H1 (cell line): ENCODE results near the gene YY1AP1. TPM values are rescaled to one million over a fixed set of nuclear protein-coding genes. Genes with fewer than 3 reads are reported as not detected.

Source experiments
- CTCF ChIA-PET: fragments of 300-600 bp; sonication (Branson Sonifier 250); formaldehyde crosslinking; loops from one replicate; lab custom pipeline; 2021; ENCODE audit not compliant: partially characterized antibody; lab: Charles Lee
- POLR2A ChIA-PET: fragments of 300-600 bp; sonication (Branson Sonifier 250); formaldehyde crosslinking; loops from one replicate; lab custom pipeline; 2021; ENCODE audit warnings: inconsistent platforms; ENCODE audit not compliant: partially characterized antibody; lab: Charles Lee
- DNase-seq, 2 experiments: peaks; one replicate each; pipeline versions ENCODE4 v3.0.0 to v3.0.0-alpha.2; 2010 to 2022; ENCODE audit warnings: low spot score in 2 of 2, low read depth in 1 of 2, mixed read lengths in 1 of 2
- FAIRE-seq: peaks from 2 replicates; lab custom pipeline; 2011; peaks lifted over from hg19 to GRCh38; lab: Jason Lieb, UNC
- H2AFZ ChIP-seq: 2 replicates; pipeline ENCODE4 v1.8.1; 2012; ENCODE audit warnings: low read length, inconsistent platforms
- H2AK5ac ChIP-seq: 2 replicates; pipeline ENCODE4 v1.6.1; 2013; ENCODE audit warnings: low read depth, low read length
- H2BK120ac ChIP-seq: replicated peaks from 2 replicates; pipeline ENCODE3; 2013; ENCODE audit warnings: low read depth, low read length, inconsistent platforms
- H2BK12ac ChIP-seq: 2 replicates; pipeline ENCODE4 v1.6.1; 2013; ENCODE audit warnings: low read depth, low read length
- H2BK15ac ChIP-seq: 2 replicates; pipeline ENCODE4 v1.6.1; 2013; ENCODE audit warnings: low read length
- H2BK20ac ChIP-seq: 2 replicates; pipeline ENCODE4 v1.6.1; 2013; ENCODE audit warnings: low read length
- H2BK5ac ChIP-seq: 2 replicates; pipeline ENCODE4 v1.6.1; 2013; ENCODE audit warnings: low read depth, low read length
- H3K14ac ChIP-seq: 2 replicates; pipeline ENCODE4 v1.6.1; 2013; ENCODE audit warnings: inconsistent platforms; ENCODE audit not compliant: insufficient read length
- H3K18ac ChIP-seq: 2 replicates; pipeline ENCODE4 v1.6.1; 2013; ENCODE audit warnings: low read length; ENCODE audit errors: extremely low read depth
- H3K23ac ChIP-seq: 2 replicates; pipeline ENCODE4 v1.6.1; 2013; ENCODE audit warnings: inconsistent platforms; ENCODE audit not compliant: insufficient read length
- H3K23me2 ChIP-seq: 2 replicates; pipeline ENCODE4 v1.6.1; 2013; ENCODE audit warnings: low read depth, low read length
- H3K27ac ChIP-seq: 2 replicates; pipeline ENCODE4 v1.6.1; 2011; ENCODE audit warnings: low read depth, low read length, inconsistent platforms
- H3K27me3 ChIP-seq, 4 experiments: replicated peaks in 1 of 4; 1 replicate in 1 of 4; 2 replicates in 3 of 4; pipeline versions ENCODE4 v1.6.1 to v1.8.1; 2011 to 2013; ENCODE audit warnings: low read length in 3 of 4, mild to moderate bottlenecking in 3 of 4, inconsistent platforms in 2 of 4, mixed read lengths in 2 of 4, moderate library complexity in 1 of 4; ENCODE audit not compliant: control insufficient read depth in 3 of 4, insufficient read depth in 3 of 4; ENCODE audit errors: extremely low read depth in 1 of 4
- H3K36me3 ChIP-seq, 4 experiments: 2 replicates each; pipeline versions ENCODE4 v1.6.1 to v1.8.1; 2011 to 2013; ENCODE audit warnings: mild to moderate bottlenecking in 4 of 4, low read length in 3 of 4, moderate library complexity in 2 of 4, control low read depth in 1 of 4, inconsistent platforms in 1 of 4; ENCODE audit not compliant: insufficient read depth in 4 of 4, control insufficient read depth in 2 of 4
- H3K4ac ChIP-seq: replicated peaks from 2 replicates; pipeline ENCODE3; 2013; ENCODE audit warnings: low read length, low read depth, mixed read lengths, inconsistent platforms; ENCODE audit not compliant: insufficient read length
- H3K4me1 ChIP-seq, 4 experiments: replicated peaks in 1 of 4; 1 replicate in 1 of 4; 2 replicates in 3 of 4; pipeline versions ENCODE4 v1.6.1 to v1.8.1; 2011 to 2013; ENCODE audit warnings: low read length in 3 of 4, inconsistent platforms in 2 of 4, mixed read lengths in 1 of 4; ENCODE audit not compliant: insufficient read depth in 4 of 4, control insufficient read depth in 3 of 4
- H3K4me2 ChIP-seq, 2 experiments: 2 replicates each; pipeline versions ENCODE4 v1.6.1 to v1.8.1; 2011 to 2013; ENCODE audit warnings: low read depth in 2 of 2, low read length in 2 of 2, control low read depth in 1 of 2, inconsistent platforms in 1 of 2, mild to moderate bottlenecking in 1 of 2; ENCODE audit not compliant: insufficient read depth in 1 of 2
- H3K4me3 ChIP-seq, 4 experiments: fragments of 200-600, 300-600 bp in 1 of 4; sonication (generic), shearing (Covaris generic), sonication (Bioruptor Twin) in 1 of 4; 2 replicates each; pipeline versions ENCODE4 v1.5.1 to v1.8.1; 2011 to 2016; ENCODE audit warnings: low read length in 4 of 4, low read depth in 3 of 4, control low read depth in 2 of 4, inconsistent platforms in 2 of 4, mild to moderate bottlenecking in 2 of 4, mixed read lengths in 1 of 4, moderate library complexity in 1 of 4; ENCODE audit not compliant: insufficient read depth in 2 of 4; ENCODE audit errors: extremely low read depth in 1 of 4
- H3K56ac ChIP-seq: replicated peaks from 2 replicates; pipeline ENCODE3; 2013; ENCODE audit warnings: low read depth, mild to moderate bottlenecking, mixed read lengths, low read length, inconsistent platforms; ENCODE audit not compliant: insufficient read length
- H3K79me1 ChIP-seq: 2 replicates; pipeline ENCODE4 v1.6.1; 2013; ENCODE audit warnings: low read depth, low read length, control low read depth
- H3K79me2 ChIP-seq, 2 experiments: 2 replicates each; pipeline versions ENCODE4 v1.6.1 to v1.8.1; 2012 to 2013; ENCODE audit warnings: low read length in 2 of 2, mild to moderate bottlenecking in 2 of 2, inconsistent platforms in 1 of 2; ENCODE audit not compliant: insufficient read depth in 2 of 2, control insufficient read depth in 1 of 2
- H3K9ac ChIP-seq, 4 experiments: replicated peaks in 1 of 4; 1 replicate in 1 of 4; 2 replicates in 3 of 4; pipeline versions ENCODE4 v1.6.1 to v1.8.1; 2011 to 2013; ENCODE audit warnings: low read depth in 3 of 4, low read length in 3 of 4, control low read depth in 2 of 4, mild to moderate bottlenecking in 2 of 4, moderate library complexity in 2 of 4, inconsistent platforms in 1 of 4; ENCODE audit errors: extremely low read depth in 1 of 4
- H3K9me3 ChIP-seq, 2 experiments: 2 replicates each; pipeline versions ENCODE4 v1.6.1 to v1.8.1; 2012 to 2013; ENCODE audit warnings: mild to moderate bottlenecking in 2 of 2, moderate library complexity in 2 of 2, control low read depth in 1 of 2, inconsistent platforms in 1 of 2, low read depth in 1 of 2, low read length in 1 of 2, mixed read lengths in 1 of 2; ENCODE audit not compliant: insufficient read depth in 2 of 2
- H4K20me1 ChIP-seq, 2 experiments: replicated peaks in 1 of 2; 2 replicates each; pipeline versions ENCODE3 to v1.8.1; 2011 to 2013; ENCODE audit warnings: inconsistent platforms in 2 of 2, low read length in 2 of 2, mild to moderate bottlenecking in 1 of 2; ENCODE audit not compliant: insufficient read depth in 2 of 2, control insufficient read depth in 1 of 2
- H4K5ac ChIP-seq: 2 replicates; pipeline ENCODE4 v1.6.1; 2013; ENCODE audit warnings: low read length, low read depth, mixed read lengths, inconsistent platforms; ENCODE audit not compliant: insufficient read length
- H4K8ac ChIP-seq: 2 replicates; pipeline ENCODE4 v1.8.0; 2013; ENCODE audit warnings: mild to moderate bottlenecking, moderate library complexity, low read length, inconsistent platforms; ENCODE audit not compliant: insufficient read depth; ENCODE audit errors: extremely low read depth
- H4K91ac ChIP-seq: replicated peaks from 2 replicates; pipeline ENCODE3; 2013; ENCODE audit warnings: low read length, mixed read lengths, inconsistent platforms; ENCODE audit not compliant: insufficient read length
- KDM1A ChIP-seq: fragments of 200-600, 300-600 bp; sonication (generic); IDR thresholded peaks from 2 replicates; pipeline ENCODE4 v1.7.1; 2016; ENCODE audit warnings: mild to moderate bottlenecking, low read length, borderline replicate concordance
- POLR2AphosphoS5 ChIP-seq: IDR thresholded peaks from 2 replicates; pipeline ENCODE4 v1.6.1; 2011; ENCODE audit warnings: low read depth, low read length
- TAF1 ChIP-seq: IDR thresholded peaks from 2 replicates; pipeline ENCODE4 v1.6.1; 2011; ENCODE audit warnings: mild to moderate bottlenecking, low read depth, low read length
- WGBS, 2 experiments: shearing (Covaris generic) in 1 of 2; methylation state at CpG; one replicate each; pipeline versions ENCODE4 v1.1.6 to v1.1.7; 2013 to 2015; ENCODE audit warnings: low lambda C conversion rate in 2 of 2, mixed read lengths in 2 of 2, inconsistent platforms in 1 of 2, low coverage in 1 of 2, missing lambda C conversion rate in 1 of 2; ENCODE audit not compliant: insufficient replicate concordance in 2 of 2, insufficient coverage in 1 of 2, insufficient read length in 1 of 2; ENCODE audit errors: extremely low coverage in 1 of 2, missing lambda C conversion rate in 1 of 2; 5-methylcytosine and 5-hydroxymethylcytosine counted together
- polyA plus RNA-seq, 7 experiments: library from polyadenylated mRNA; depleted of rRNA in 3 of 7; stranded (reverse) in 5 of 7; unstranded in 2 of 7; fragments of >200 nt in 5 of 7; fragments of 200-250 nt in 2 of 7; gene quantifications; 1 replicate in 5 of 7; 2 replicates in 1 of 7; 4 replicates in 1 of 7; pipeline versions ENCODE4 v1.2.1 to v1.2.3, GENCODE V29; 2011 to 2013; ENCODE audit warnings: missing spikeins in 2 of 7, mixed read lengths in 2 of 7
- total RNA-seq: library from RNA; stranded (reverse); fragmentation: NEBNext Ultra II Directional; extraction: Animal tissue kit (Norgen Biotek cat#: 25700); gene quantifications from 2 replicates; pipeline ENCODE4 v1.2.1, GENCODE V29; 2021
- TF ChIP-seq, protein P1 (sequence below), 3 experiments: IDR thresholded peaks; 1 replicate in 2 of 3; 2 replicates in 1 of 3; pipeline versions ENCODE4 v1.5.1 to v1.6.1; 2011; ENCODE audit warnings: low read length in 3 of 3, mild to moderate bottlenecking in 3 of 3, inconsistent platforms in 2 of 3, low read depth in 1 of 3, moderate library complexity in 1 of 3; ENCODE audit not compliant: insufficient read depth in 1 of 3; ENCODE audit errors: control extremely low read depth in 1 of 3

YY1AP1 gene
- total and polyA plus RNA-seq, 2 of the 8 experiments (the other 6 are each of a cell fraction or from before 2014, with no cell fraction given), result 44.2 to 48.6 TPM

DNA sequence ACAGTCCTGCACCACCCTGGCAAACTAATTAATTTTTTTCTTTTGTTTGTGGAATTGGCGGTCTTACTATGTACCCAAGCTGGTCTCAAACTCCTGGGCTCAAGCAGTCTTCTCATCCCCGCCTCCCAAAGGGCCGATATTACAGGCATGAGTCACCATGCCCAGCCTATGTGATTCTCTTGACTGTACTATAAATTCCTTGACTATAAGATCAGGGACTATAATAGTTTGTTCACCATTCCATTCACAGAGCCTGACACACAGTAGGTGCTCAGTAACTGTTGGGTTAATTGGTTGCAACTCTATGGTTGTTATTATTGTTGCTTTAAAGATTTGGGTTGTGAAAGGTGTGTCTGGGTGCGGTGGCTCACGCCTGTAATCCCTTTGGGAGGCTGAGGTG is 17.6 kb upstream of the YY1AP1 start:
- 95% methylated on average over 5 of the region's 5 CpGs; no CpG with 5 or more reads in 1 of the 2 experiments for WGBS, 2 experiments
- TF ChIP-seq POLR2AphosphoS5 (no peak), TAF1 (no peak), KDM1A (no peak)
- TF ChIP-seq, protein P1, sequence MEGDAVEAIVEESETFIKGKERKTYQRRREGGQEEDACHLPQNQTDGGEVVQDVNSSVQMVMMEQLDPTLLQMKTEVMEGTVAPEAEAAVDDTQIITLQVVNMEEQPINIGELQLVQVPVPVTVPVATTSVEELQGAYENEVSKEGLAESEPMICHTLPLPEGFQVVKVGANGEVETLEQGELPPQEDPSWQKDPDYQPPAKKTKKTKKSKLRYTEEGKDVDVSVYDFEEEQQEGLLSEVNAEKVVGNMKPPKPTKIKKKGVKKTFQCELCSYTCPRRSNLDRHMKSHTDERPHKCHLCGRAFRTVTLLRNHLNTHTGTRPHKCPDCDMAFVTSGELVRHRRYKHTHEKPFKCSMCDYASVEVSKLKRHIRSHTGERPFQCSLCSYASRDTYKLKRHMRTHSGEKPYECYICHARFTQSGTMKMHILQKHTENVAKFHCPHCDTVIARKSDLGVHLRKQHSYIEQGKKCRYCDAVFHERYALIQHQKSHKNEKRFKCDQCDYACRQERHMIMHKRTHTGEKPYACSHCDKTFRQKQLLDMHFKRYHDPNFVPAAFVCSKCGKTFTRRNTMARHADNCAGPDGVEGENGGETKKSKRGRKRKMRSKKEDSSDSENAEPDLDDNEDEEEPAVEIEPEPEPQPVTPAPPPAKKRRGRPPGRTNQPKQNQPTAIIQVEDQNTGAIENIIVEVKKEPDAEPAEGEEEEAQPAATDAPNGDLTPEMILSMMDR (IDR thresholded peaks at IDR 0.05; ENCODE audit: control extremely low read depth in 1 of 3, insufficient read depth in 1 of 3, low read depth in 1 of 3, low read length in 3 of 3), result no peak

More for the DNA sequence above, 17.6 kb upstream of the YY1AP1 start:
- ChIA-PET CTCF (interaction anchor here (1.3 kb wide), 1 partner anchor 25 kb away, joined by 3 read pairs; no protein-coding TSS in a partner anchor), POLR2A (interaction anchor here (1.4 kb wide), 1 partner anchor 11 kb away, joined by 3 read pairs; no protein-coding TSS in a partner anchor)
- H3K27me3 ChIP-seq, result no peaks in the 10 kb centered on the region
- no peak overlapping the region for H2BK12ac ChIP-seq
- peaks cover 0 to 43% of the 10 kb centered on the region in 2 experiments; a peak in 2 of 4 replicates for H3K79me2 ChIP-seq
- H3K56ac ChIP-seq, result no peak overlapping the region
- no peak overlapping the region for H2BK120ac ChIP-seq
- H4K8ac ChIP-seq, result no peak overlapping the region
- no peak overlapping the region for H3K27ac ChIP-seq
- DNase-seq (no peak), FAIRE-seq (no peak)
- no peak overlapping the region for H2BK5ac ChIP-seq
- no peak overlapping the region for H4K91ac ChIP-seq
- H4K20me1 ChIP-seq, result no peaks in the 10 kb centered on the region
- H4K5ac ChIP-seq, result no peak overlapping the region
- no peak overlapping the region for H2BK15ac ChIP-seq
- no peak overlapping the region for H3K4ac ChIP-seq
- H3K4me2 ChIP-seq, result no peak overlapping the region
- H3K9me3 ChIP-seq, result no peaks in the 10 kb centered on the region
- H3K36me3 ChIP-seq, result peaks cover 0 to 3% (median 0%) of the 10 kb centered on the region in 4 experiments; a peak in 1 of 8 replicates
- H2AK5ac ChIP-seq, result no peak overlapping the region
- H3K23ac ChIP-seq, result no peak overlapping the region
- H3K23me2 ChIP-seq, result no peaks in the 10 kb centered on the region
- H2AFZ ChIP-seq, result no peak overlapping the region
- H3K4me1 ChIP-seq, result no peaks in the 10 kb centered on the region
- peaks cover 2% of the 10 kb centered on the region for H3K79me1 ChIP-seq
- no peak overlapping the region for H3K9ac ChIP-seq
- no peak overlapping the region for H3K14ac ChIP-seq
- H2BK20ac ChIP-seq, result no peak overlapping the region
- H3K4me3 ChIP-seq, result no peak overlapping the region
- H3K18ac ChIP-seq, result no peak overlapping the region
